Measurements from ENCODE around the gene KRT74. TPM values are rescaled to one million over a fixed set of nuclear protein-coding genes. Genes with fewer than 3 reads are reported as not detected.

The KRT74 gene
- total RNA-seq, 2 donors from 2014 or later: 2.9 TPM; not detected in 1

DNA sequence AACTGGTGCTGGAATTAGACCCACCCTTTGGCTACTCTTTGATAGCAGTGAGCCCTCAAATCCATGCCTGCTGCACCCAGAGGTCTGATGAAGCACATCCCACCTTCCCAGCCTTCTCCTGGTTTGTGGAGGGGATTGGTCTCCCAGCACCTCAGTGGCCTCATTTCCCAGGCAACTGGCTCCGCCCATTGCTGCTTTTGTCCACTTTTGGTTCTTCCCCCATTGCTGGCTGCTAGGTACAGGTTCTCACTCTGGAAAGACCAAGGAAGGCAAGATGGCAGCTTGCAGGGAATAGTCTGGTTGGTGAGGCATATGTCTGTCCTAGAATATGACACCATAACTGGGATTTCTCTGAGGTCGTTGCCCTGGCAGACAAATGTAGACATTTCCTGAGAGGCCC is 43.3 kb downstream of the KRT74 start:
- H3K4me3 ChIP-seq: no peak overlapping the region
- H3K27ac ChIP-seq: no peak overlapping the region
- H3K36me3 ChIP-seq: no peaks in the 10 kb centered on the region
- TF ChIP-seq, protein P1, sequence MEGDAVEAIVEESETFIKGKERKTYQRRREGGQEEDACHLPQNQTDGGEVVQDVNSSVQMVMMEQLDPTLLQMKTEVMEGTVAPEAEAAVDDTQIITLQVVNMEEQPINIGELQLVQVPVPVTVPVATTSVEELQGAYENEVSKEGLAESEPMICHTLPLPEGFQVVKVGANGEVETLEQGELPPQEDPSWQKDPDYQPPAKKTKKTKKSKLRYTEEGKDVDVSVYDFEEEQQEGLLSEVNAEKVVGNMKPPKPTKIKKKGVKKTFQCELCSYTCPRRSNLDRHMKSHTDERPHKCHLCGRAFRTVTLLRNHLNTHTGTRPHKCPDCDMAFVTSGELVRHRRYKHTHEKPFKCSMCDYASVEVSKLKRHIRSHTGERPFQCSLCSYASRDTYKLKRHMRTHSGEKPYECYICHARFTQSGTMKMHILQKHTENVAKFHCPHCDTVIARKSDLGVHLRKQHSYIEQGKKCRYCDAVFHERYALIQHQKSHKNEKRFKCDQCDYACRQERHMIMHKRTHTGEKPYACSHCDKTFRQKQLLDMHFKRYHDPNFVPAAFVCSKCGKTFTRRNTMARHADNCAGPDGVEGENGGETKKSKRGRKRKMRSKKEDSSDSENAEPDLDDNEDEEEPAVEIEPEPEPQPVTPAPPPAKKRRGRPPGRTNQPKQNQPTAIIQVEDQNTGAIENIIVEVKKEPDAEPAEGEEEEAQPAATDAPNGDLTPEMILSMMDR (IDR thresholded peaks at IDR 0.05): no peak
- H3K4me1 ChIP-seq: no peaks in the 10 kb centered on the region
- H3K9me3 ChIP-seq: no peaks in the 10 kb centered on the region
- no peaks in the 10 kb centered on the region for H3K27me3 ChIP-seq
- DNase-seq (ENCODE audit: low spot score): no peak

DNA sequence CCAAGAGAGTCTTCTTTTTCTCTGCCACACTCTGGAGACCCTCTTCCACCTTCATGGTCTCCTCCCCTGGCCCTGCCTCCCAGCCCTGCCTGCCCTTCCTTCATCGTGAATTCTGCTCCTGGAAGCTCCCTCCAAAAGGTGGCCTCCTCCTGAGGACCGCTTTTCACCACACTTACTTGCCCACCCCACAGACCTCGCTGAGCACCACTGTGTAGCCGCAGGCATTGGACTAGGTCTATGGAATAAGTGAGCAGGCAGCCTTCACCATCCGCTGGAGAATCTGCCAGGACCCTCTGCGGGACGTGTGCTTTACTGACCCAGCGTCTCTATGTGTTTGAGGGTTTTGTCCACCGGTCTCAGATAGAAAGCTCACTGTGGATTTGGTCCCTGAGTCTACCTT is 43.8 kb downstream of the KRT74 start:
- Histone ChIP-seq H3K4me3 (no peak overlapping the region), H3K27me3 (no peaks in the 10 kb centered on the region), H3K36me3 (no peaks in the 10 kb centered on the region), H3K9me3 (no peaks in the 10 kb centered on the region), H3K4me1 (no peaks in the 10 kb centered on the region), H3K27ac (no peak overlapping the region)
- TF ChIP-seq, protein P1 (IDR thresholded peaks at IDR 0.05): no peak
- no peak for DNase-seq (ENCODE audit: low spot score)

DNA sequence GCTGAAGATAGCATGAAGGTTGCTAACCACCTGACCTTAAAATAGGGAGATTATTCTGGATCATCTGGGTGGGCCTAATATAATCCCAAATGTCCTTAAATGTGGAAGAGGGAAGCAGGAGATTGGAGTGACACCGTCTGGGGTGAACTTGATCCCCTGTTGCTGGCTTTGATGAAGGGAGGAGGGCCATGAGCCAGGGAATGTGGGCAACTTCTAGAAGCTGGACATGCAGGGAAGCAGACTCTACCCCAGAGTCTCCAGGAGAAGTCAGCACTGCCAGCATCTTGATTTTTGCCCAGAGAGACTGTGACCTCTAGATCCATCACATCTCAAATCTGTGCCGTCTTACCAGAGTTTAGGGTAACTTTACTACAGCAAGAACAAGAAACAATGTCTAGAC is 44.2 kb downstream of the KRT74 start:
- no peak for DNase-seq (ENCODE audit: low spot score)
- TF ChIP-seq, protein P1 (IDR thresholded peaks at IDR 0.05): no peak
- H3K4me1 ChIP-seq: no peaks in the 10 kb centered on the region
- no peaks in the 10 kb centered on the region for H3K27me3 ChIP-seq
- H3K9me3 ChIP-seq: no peaks in the 10 kb centered on the region
- no peaks in the 10 kb centered on the region for H3K36me3 ChIP-seq
- H3K27ac ChIP-seq: no peak overlapping the region
- H3K4me3 ChIP-seq: no peak overlapping the region

DNA sequence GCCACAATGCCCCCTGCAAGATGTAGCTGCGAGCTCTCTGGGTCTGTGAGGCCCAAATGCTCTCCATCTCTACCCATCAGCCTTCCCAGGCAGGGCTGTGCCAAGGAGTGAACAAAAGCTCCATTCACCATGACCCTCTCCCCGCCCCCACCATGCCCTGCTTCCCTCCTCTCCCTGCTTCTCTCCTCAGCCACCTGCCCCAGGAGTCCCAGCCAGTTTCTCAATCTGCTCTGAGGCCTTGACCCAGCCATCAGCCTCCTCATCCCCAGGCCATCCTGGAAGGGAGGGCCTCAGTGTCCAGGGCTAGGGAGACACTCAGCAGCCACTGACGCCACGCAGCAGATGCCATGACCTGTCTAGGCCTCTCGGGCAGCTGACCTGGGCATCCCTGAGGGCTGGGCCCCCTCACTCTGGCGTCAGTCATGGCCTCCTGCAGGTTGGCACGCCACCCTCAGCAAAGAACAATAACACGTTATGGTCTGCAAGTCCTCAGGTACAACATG is 45.0 kb downstream of the KRT74 start:
- TF ChIP-seq, protein P1 (IDR thresholded peaks at IDR 0.05): no peak
- Histone ChIP-seq H3K27ac (no peak overlapping the region), H3K27me3 (no peaks in the 10 kb centered on the region), H3K4me3 (no peak overlapping the region), H3K4me1 (no peaks in the 10 kb centered on the region), H3K36me3 (no peaks in the 10 kb centered on the region), H3K9me3 (no peaks in the 10 kb centered on the region)
- DNase-seq (ENCODE audit: low spot score): no peak

DNA sequence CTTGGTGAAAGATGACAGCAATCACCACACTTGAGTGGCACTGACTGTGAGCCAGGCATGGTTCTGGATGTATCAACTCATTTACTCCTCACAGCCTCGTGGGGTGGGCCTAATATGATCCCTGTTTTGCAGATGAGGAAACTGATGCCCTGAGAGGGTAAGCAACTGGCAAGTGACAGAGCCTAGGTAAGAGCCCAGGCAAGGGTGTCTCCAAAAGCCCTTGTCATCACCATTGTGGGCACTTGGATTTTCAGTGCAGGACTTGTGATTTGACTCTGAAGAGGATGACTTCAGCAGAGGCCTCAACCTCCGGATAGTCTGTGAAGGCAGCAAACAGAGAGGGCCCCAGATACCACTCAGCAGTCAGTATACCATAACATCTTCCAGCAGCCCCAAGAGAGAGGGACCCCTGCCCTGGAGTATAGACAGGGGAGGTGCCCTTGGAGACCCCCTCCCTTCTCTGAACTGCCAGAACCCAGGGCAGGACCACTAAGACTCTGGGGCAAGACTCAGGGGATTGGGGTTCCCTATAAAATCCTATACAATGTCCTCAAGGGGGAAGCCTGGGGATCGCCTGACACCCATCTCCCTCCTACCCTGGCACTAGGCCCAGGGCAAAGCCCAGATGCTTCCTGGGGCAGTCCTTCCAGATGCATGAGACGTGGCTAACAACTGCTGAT is 46.4 kb downstream of the KRT74 start:
- no peaks in the 10 kb centered on the region for H3K4me1 ChIP-seq
- no peaks in the 10 kb centered on the region for H3K27me3 ChIP-seq
- H3K9me3 ChIP-seq: no peaks in the 10 kb centered on the region
- no peak overlapping the region for H3K4me3 ChIP-seq
- TF ChIP-seq, protein P1 (IDR thresholded peaks at IDR 0.05): no peak
- H3K27ac ChIP-seq: no peak overlapping the region
- H3K36me3 ChIP-seq: no peaks in the 10 kb centered on the region
- DNase-seq (ENCODE audit: low spot score): no peak

DNA sequence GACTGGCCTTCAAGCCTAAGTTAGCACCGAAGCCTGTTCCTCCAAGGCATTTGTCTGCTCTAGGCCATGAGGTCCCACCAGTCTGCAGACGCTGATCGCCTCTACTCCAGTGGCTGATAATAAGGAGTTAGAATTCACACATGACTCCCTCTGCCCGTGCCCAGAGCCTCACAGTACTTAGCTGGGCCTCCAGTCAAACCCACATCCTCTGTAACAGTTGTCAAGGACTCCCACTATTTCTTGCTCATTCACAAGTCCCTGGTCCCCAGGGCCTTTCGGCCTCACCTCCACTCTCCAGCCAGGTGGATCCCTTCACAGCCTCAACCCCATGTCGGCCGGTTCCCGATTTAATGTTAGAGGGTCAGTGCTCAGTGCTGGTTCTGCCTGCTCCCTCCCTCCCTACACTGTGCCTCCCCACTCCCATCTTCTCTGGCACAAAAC is 47.1 kb downstream of the KRT74 start:
- DNase-seq (ENCODE audit: low spot score): no peak
- no peaks in the 10 kb centered on the region for H3K4me1 ChIP-seq
- TF ChIP-seq, protein P1 (IDR thresholded peaks at IDR 0.05): no peak

More for the DNA sequence above, 47.1 kb downstream of the KRT74 start:
- Histone ChIP-seq H3K36me3 (no peaks in the 10 kb centered on the region), H3K27me3 (no peaks in the 10 kb centered on the region), H3K4me3 (no peak overlapping the region), H3K9me3 (no peaks in the 10 kb centered on the region), H3K27ac (no peak overlapping the region)

Data from right atrium auricular region (tissue), 2 donors.